ENCODE data around the gene ZNF668.
"Not testable (repeated sequence)": the region's sequence is repeated elsewhere in the genome, so short reads cannot be mapped to it uniquely, and the experiment has no call there.

The ZNF668 gene

DNA sequence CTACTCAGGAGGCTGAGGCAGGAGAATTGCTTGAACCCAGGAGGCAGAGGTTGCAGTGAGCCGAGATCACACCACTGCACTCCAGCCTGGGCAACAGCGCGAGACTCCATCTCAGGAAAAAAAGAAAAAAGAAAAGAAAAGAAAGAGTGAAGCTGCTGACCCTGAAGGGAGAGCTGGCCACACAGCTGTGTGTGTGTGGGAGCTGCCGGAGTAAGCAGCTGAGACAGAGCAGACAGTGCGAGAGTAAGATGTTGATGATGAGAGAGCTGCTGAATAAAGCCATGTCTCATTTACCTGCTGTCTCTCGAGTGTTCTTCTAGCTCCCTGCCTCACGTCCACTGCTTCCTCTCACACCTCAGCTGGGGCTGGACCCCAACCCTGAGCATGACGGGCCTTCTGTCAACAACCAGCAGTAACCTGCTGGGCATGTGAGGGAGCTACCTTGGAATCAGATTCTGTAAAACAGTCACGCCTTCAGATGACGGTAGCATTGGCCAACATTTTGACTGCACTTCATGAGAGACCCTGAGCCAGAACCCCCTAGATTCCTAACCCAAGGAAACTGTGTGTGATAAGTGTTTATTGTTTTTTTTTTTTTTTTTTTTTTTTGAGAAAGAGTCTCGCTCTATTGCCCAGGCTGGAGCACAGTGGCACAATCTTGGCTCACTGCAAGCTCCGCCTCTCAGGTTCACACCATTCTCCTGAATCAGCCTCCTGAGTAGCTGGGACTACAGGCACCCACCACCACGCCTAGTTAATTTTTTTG lies 27.0 kb upstream of the ZNF668 start:
- in situ Hi-C loops (cut with HindIII; ENCODE audit: low sequenced_read_pairs), result not testable (repeated sequence)

DNA sequence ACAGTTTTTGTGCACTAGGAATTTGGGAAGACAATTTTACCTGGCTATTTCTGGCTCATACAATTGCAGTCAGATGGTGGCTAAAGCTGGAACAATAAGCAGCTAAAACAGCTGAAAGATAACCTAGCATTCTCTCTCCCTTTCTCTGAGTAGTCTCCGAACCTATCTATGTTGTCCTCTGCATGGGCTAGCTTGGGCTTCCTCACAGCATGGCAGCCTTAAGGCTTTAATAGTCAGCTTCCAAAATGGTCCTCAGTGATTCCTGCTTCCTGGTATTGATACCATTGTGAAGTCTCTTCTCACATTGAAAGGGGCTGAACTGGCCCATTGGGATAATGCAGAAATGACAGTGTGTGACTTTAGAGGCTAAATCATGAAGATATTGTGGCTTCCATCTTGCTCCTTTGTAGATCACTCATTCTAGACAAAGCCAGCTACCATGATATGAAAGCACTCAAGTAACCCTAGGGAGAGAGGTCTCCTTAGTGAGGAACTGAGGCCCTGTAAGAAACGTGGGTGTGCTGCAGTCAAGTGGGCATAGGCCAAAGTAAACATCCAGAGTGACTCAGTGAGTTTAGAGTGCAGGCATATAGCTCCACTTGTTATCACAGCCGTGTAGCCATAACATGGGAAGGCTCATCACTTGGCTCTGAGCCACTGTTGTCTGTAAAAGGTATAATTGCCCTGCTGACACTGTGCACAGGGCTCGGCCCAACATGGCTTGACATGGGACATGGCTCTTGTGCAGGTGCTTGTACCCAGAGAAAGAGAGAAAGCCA lies 26.0 kb upstream of the ZNF668 start:
- in situ Hi-C loops (cut with HindIII; ENCODE audit: low sequenced_read_pairs), result no loop called here

DNA sequence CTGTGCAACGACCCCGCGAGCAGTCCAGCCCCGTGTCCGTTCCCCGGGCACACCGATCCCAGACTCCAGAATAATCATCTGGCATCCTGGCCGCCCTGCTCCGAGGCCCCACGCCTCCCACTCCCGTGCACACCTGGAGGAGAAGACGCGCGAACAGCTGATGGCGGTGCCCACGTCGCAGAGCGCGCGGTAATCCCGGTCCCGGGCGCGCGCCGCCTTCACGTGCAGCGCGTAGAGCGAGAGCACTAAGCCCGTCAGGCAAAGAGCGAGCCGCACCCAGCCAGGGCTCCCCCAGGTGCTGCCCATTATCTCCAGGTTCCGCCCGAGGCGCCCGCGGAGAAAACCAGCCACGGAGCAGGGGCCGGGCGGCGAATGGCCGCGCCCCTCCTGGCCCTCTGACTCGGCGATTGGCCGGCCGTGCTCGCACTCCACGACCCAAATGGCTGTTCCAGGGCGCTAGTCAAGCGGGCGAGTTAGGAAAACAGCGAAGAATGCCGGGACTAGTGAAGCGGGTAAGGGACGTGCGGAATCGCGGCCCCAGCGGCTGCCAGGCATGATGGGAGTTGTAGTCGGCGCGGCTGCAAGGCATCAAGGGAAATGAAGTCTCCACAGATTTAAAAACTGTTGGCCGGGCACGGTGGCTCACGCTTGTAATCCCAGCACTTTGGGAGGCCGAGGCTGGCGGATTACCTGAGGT lies 20.5 kb upstream of the ZNF668 start, which contains the start of gene VKORC1:
Gene VKORC1, minus strand, starts transcription at position 374 of the 697 bp plus-strand sequence. Its CDS starts 68 bp downstream, at position 306.
- in situ Hi-C loops (cut with HindIII; ENCODE audit: low sequenced_read_pairs), result no loop called here

DNA sequence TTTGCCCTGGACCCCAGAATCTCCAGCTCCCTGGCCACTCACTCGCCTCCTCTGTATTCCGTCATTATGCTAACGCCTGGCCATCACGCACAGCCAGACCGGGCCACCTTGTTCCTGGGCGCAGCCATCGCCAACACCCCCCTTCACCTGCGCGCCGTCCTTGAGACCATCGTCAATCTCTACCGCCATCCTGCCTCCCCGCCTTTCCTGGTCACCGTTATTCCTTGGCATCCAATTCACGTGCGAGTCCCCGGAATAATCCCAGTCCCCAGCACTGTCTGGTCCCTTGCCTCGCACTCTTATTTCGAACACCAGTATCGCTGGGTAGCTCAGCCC lies 20.0 kb upstream of the ZNF668 start:
- in situ Hi-C loops (cut with HindIII; ENCODE audit: low sequenced_read_pairs), result no loop called here

DNA sequence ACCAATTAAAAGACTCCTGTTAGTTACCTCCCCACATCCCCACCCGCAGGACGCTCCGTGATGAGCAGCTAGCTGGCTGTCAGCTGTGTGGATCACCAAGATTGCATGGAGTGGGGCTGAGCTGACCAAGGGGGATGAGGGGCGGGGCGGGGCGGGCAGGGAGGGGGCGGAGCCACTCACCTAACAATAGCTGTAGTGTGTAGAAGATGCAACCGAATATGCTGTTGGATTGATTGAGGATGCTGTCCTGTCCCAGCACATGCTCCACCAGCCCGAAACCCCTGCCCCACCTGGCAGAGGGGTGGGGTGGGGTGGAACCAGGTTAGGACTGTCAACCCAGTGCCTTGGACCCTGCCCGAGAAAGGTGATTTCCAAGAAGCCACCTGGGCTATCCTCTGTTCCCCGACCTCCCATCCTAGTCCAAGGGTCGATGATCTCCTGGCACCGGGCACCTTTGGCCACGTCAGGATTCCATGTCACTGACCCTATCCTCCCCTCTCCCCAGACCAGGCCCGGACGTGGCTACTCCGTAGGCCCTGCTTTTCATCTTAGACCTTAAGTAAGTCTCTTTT lies 19.2 kb upstream of the ZNF668 start:
- in situ Hi-C loops (cut with HindIII; ENCODE audit: low sequenced_read_pairs), result no loop called here

DNA sequence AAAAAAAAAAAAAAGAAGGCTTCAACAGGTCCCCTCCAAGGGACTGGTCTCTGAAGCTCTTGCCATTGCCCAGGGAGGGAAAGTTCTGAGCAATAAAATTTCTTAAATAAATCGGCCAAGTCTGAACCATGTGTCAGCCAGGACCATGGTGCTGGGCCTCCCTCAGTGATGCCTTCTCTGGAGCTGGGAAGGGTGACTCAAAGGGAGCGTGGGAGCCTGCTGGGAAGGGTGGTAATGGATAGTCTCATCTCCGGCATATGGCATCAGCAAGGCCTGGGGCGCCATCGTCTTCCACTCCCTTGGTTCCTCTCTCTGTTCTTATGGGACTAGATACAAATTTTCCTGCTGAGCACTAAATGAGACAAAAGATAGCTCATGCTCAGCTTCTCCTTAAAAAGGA lies 18.3 kb upstream of the ZNF668 start:
- in situ Hi-C loops (cut with HindIII; ENCODE audit: low sequenced_read_pairs), result no loop called here

DNA sequence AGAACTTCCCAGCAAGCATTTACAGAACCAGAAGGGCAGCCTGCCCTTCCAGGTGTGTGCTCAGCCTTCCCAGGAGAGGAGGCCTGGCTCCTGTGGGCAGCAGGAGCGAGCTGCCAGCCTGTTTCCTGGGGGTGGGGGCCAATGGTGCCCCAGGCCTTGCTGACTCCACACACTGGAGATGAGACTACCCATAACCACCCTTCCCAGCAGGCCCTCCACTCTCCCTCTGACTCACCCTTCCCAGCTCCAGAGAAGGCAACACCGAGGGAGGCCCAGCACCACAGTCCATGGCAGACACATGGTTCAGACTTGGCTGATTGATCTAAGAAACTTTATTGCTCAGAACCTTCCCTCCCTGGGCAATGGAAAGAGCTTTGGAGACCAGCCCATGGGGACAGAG lies 16.5 kb upstream of the ZNF668 start:
- in situ Hi-C loops (cut with HindIII; ENCODE audit: low sequenced_read_pairs), result no loop called here

DNA sequence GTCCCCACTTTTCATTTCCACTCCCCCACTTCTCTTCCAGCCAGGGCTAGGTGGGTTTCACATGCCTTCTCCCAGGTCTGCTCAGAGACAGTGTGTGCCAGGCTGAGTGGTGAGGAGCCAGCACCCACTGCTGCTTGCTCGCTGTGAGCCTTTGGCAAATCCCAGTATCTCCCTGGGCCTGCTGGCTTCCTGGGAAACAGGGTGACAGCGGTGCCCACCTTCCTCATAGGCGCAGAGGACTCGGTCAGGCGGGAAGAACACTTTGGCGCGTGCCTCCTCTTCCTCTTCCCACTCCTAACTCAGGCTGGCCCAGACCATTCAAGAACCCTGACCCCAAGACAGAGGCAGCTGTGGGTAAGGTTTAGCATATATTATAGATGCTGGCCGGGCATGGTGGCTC lies 15.2 kb upstream of the ZNF668 start:
- in situ Hi-C loops (cut with HindIII; ENCODE audit: low sequenced_read_pairs), result no loop called here

DNA sequence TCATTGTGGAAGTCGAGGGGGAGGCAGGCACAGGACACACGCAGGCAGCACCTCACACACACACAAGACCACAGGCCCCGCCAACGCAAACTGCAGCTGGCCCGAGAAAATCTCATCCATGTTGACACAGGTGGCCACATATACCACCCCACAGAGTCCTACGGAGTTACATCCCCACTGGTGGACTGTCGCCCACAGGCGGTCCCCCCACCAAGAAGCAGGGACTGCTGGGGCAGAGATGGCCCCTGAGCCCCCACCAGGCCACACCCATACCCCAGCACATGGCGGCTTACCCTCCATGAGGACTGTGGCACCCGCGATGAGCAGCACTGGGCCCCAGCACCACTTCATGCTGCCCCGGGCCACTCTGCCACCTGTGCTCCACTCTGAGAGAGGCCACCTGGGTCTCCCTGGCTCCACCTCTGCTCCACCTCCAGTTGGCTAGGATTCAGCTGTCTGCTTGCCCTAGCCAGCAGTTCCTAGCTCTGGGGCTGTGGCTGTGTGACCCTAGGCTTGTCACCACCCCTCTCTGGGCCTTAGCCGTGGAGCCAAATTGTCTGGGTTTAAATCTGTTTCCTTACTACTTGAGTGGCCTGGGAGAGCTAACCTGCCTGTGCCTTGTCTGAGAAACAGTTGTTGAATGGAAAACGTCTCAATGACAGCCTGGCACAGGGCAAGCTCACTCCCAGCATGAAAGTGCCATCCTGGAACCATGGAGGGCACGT lies 14.6 kb upstream of the ZNF668 start, which contains the start of gene PRSS53:
Gene PRSS53, minus strand, starts transcription at position 485 of the 725 bp plus-strand sequence. Its CDS starts 134 bp downstream, at position 351.
- in situ Hi-C loops (cut with HindIII; ENCODE audit: low sequenced_read_pairs), result no loop called here

DNA sequence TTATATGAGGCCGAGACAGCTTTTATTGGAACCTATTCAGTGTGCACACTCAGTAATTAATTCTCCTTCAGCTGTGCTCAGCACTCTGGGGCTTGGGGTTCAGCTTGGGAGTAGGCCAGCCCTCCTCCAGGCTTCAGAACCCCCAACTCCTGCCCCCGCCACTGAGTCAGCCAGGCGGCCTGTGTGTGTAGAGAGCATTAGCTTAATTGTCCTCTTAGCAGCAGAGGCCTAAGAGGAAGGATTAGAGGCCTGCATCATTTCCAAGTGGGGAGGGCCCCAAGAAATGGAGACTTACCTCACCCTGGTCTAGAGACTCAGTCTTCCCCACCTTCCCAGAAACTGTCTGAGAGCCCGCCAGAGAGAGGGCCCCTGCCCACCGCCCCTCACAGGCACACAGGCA lies 13.9 kb upstream of the ZNF668 start:
- in situ Hi-C loops (cut with HindIII; ENCODE audit: low sequenced_read_pairs), result no loop called here

DNA sequence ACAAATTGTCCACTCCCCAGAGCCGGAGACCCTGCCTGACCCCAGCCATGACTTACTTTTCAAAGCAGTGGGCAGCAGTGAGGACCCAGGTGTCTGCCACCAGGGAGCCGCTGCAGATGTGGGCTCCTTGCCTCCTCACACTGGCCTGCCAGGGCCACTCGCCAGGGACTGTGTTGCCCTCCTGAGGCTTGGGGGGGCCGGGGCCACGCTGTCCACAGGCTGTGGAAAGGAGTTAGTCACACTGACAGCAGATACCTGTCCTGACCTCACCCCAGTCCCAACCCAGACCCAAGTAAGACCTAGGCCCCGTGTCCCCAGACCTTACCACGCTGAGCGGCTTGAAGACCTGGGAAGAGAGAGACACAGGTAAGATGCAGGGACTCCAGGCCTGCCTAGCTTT lies 13.4 kb upstream of the ZNF668 start:
- in situ Hi-C loops (cut with HindIII; ENCODE audit: low sequenced_read_pairs), result no loop called here

DNA sequence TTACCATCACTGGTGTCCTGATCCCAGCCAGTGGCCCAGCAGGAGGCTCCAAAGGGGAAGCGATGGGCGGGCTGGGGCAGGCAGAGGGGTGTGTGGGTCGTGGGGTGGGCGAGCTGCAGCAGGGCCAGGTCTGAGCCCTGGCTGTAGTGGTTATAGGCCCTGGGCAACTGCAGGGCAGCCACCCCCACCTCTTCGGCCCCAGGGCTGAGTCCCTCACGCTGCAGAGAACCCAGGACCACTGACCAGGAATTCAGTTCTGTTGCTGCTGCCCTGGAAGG lies 12.5 kb upstream of the ZNF668 start:
- in situ Hi-C loops (cut with HindIII; ENCODE audit: low sequenced_read_pairs), result no loop called here

DNA sequence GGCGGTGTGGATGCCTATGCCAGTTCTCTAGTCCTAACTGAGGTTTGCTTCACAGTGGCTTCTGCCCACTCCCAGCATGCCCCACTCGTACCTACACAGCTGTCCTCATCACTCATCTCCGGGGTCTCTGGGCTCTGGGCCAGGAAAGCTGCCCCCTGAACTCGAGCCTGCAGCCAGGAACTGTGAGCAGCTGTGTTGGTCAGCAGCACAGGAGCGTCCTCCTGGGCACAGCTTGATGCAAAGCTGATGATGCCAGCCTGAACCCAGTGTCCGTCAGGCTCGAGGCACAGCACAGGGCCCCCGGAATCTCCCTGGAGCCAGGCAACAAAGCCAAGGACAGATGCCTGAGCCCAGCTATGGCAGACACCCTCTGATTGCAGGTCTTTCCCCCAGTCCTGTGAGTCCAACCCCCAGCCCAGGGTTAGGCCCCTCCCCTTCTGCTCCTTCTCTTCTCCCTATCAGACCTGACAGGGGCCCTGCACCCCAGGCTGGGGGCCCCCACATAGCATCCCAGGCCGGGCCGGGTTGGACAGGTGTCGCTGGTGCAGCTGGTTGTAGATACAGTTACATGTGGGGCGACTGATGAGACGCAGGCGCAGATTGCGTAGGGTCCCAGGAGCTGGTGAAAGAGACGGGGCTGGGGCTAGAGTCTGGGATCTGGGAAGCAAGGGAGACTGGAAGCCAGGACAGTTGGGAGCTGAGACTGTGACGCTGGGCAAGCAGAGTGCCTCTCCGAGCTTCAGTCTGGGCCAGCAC lies 12.0 kb upstream of the ZNF668 start:
- in situ Hi-C loops (cut with HindIII; ENCODE audit: low sequenced_read_pairs), result no loop called here

DNA sequence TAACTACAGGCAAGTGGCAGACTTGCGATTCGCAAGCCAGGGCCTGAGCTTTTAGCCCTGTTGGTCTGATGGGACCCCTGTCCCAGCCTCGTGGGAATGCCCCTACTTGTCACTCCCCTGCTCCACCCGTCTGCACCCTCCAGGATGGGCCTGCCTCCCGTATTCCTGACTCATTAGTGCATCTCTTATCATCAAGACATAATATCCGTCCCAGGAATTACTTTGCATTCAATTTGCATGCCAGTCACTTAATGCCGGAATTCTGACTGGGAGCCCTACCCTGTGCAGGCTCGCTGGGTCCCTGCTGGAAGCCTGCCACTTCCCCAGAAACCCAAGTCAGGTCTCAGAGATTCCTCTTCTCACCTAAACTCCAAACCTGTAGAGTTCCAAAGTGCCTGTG lies 11.4 kb upstream of the ZNF668 start:
- in situ Hi-C loops (cut with HindIII; ENCODE audit: low sequenced_read_pairs), result no loop called here

DNA sequence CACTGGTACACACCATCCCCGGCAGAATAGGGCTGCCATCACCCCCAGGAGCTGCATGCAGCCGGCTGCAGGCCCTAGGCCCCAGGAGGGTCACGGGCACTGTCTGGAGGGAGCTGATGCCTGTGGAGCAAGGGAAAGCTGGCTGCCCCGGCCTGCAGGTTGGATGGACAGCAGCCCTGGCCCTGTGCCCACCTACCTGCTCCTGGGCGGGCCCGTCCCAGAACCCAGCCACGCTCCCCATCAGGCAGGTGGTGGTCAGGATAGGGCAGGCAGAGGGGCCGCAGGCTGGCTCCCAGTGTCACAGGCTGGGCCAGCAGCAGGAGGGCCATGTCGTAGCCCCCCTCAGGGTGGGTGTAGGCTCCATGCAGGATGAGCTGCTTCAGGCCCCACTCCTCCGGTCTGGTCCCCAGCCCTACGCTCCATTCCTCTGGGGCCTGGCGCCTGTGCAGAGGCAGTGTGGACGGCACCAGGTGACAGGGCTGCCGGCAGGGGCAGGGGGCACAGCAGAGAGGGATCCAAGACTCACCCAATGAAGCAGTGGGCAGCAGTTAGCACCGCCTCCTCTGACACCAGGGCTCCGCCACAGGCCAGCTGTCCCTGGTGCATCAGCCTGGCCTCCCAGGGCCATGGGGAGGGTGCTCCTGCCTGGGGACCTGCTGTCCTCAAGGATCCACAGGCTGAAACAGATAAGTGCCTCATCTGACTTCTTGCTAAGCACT lies 10.7 kb upstream of the ZNF668 start:
- in situ Hi-C loops (cut with HindIII; ENCODE audit: low sequenced_read_pairs), result no loop called here

DNA sequence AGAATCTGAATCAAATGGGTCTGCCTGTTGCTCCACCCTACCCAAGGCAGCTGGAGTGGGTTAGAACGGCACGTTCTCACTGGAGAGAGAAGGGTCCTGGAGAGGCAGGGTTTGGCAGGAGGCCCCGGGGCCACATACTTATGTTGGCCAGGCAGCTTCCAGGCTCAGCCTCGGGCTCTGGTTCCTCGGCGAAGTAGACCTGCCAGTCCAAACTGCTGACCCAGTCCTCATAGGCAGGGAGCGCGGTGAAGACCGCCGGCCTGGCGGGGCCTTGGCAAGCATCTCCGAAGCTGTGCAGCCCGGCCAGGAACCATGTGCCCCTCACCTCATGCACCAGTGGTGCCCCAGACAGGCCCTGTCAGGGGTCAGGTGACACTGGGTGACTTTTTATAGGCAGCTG lies 9.9 kb upstream of the ZNF668 start:
- in situ Hi-C loops (cut with HindIII; ENCODE audit: low sequenced_read_pairs), result no loop called here

DNA sequence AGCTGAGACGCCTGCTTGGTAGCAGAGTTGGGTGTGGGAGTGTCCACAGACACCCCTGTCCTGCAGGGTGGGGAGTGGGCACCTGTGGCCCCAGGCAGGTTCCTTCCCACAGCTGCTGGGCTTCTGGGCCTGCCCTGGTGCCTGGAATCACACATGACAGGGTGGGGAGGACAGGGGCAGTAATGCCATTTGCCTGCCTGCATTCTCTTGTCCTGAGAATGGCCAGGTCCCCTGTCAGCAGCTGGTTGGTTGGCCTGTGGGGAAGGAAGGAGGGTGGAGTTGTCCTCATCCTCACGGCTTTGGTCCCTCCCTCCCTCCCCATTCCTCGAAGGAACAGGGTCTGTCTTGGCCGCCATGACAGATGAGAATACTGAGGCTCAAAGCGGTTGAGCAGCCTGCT lies 9.5 kb upstream of the ZNF668 start:
- in situ Hi-C loops (cut with HindIII; ENCODE audit: low sequenced_read_pairs), result no loop called here

DNA sequence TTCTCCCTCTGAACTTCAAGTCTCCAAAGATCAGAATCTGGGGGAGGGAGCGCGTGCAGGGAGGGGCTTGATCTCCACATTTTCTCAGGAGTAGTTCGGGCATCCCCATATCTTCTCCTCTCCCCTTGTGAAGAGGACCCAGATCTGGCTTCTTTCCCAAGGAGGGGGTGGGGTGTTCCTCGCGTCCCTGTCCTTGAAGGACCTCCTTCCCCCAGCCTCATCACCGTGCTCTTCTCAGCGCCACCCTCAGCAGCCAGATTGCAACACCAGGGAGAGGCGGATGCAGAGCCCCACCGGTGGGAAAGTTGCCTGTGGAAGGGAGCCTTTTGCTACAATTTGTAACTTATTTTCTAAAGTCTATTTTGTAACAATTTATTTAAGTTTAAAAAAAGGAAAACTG lies 9.0 kb upstream of the ZNF668 start:
- in situ Hi-C loops (cut with HindIII; ENCODE audit: low sequenced_read_pairs), result no loop called here

DNA sequence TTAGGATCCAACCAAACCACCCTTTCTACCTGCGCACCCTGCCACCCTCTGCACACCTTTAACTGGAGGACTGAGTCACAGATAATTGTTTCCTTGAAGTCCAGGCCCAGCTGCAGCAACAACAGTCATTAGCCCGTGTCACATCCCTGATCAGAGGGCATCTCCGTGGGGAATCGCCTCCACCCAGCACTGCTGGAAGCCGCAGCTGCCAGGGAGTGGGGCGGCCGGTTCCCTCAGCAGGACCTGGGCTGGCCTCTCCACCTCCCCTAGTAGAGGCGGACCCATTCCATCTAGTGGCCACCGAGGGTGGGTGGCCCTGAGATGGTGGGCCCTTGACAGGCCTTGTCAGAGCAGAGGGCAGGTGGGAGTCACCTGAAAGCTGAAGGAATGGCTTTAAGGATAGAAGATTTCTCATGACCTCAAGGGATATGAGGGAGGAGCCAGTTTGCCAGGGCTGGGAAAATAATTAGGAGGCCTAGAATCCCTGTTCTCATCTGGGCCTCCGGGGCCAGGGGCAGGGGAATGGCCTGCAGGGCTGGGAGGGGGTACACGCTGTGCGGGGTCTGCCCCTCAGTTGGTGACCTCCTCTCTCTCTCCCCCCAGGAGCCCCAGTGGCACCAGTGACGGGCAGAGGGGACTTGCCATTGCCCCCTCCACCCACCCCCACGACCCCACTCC lies 8.5 kb upstream of the ZNF668 start:
- in situ Hi-C loops (cut with HindIII; ENCODE audit: low sequenced_read_pairs), result no loop called here
